Esophagus squamous epithelium (tissue), 4 donors: ENCODE data around the gene CANX.
"Not testable (repeated sequence)": the region's sequence is repeated elsewhere in the genome, so short reads cannot be mapped to it uniquely, and the experiment has no call there.

Experiments used
- CTCF ChIP-seq, 6 experiments: fragments of 450-650 bp in 4 of 6; fragments of 200-600 bp in 2 of 6; sonication (generic) in 2 of 6; IDR thresholded peaks; one replicate each; pipeline ENCODE4 v1.5.1; 2016 to 2019; ENCODE audit warnings: antibody characterized with exemption in 6 of 6, mild to moderate bottlenecking in 4 of 6, moderate library complexity in 4 of 6
- POLR2A ChIP-seq, 4 donors: fragments of 450-650 bp; IDR thresholded peaks; one replicate each; pipeline ENCODE4 v1.6.1; 2017; ENCODE audit warnings: antibody characterized with exemption in 4 of 4, mild to moderate bottlenecking in 4 of 4, moderate library complexity in 3 of 4

- not testable (repeated sequence) for TF ChIP-seq CTCF, POLR2A (IDR thresholded peaks at IDR 0.05)
Measured at GRCh38 chr5:179653135-179653534, 45.6 kb upstream of the CANX start.
